GM18861 (cell line): ENCODE data around the gene CABLES2.

Experiments
- ATAC-seq: cut with Tn5 transposase; IDR thresholded peaks from one replicate; pipeline ENCODE4 v1.9.1; 2021; ENCODE audit not compliant: unreplicated experiment

The CABLES2 gene

GRCh38 chr20:62372042-62372993, 34.8 kb downstream of the CABLES2 start:
- ATAC-seq = no peak

GRCh38 chr20:62371588-62372041, 35.5 kb downstream of the CABLES2 start:
- ATAC-seq = no peak

- no peak for ATAC-seq
Measured at GRCh38 chr20:62370807-62371587, 36.1 kb downstream of the CABLES2 start.

GRCh38 chr20:62370115-62370806, 36.8 kb downstream of the CABLES2 start:
- ATAC-seq = no peak

GRCh38 chr20:62369815-62370114, 37.3 kb downstream of the CABLES2 start:
- ATAC-seq = no peak

- ATAC-seq = no peak
Measured at GRCh38 chr20:62368976-62369814, 37.9 kb downstream of the CABLES2 start.

GRCh38 chr20:62368392-62368975, 38.6 kb downstream of the CABLES2 start:
- ATAC-seq = no peak

- ATAC-seq = no peak
Measured at GRCh38 chr20:62367633-62368391, 39.3 kb downstream of the CABLES2 start.

GRCh38 chr20:62367136-62367632, 39.9 kb downstream of the CABLES2 start, which contains the start of gene LAMA5:
Gene LAMA5, minus strand, starts transcription at chr20:62367312. Its CDS starts 67 bp downstream, at chr20:62367245.
- no peak for ATAC-seq

- ATAC-seq = no peak
Measured at GRCh38 chr20:62366370-62367135, 40.5 kb downstream of the CABLES2 start.

- no peak for ATAC-seq
Measured at GRCh38 chr20:62365814-62366369, 41.2 kb downstream of the CABLES2 start.

GRCh38 chr20:62364911-62365736, 42.0 kb downstream of the CABLES2 start:
- ATAC-seq = no peak

- no peak for ATAC-seq
Measured at GRCh38 chr20:62363920-62364851, 42.9 kb downstream of the CABLES2 start.

GRCh38 chr20:62362991-62363919, 43.8 kb downstream of the CABLES2 start:
- ATAC-seq = no peak

- ATAC-seq = no peak
Measured at GRCh38 chr20:62362590-62362940, 44.5 kb downstream of the CABLES2 start.
